Activated CD4-positive, alpha-beta memory T cell treated with anti-CD3 and anti-CD28 coated beads, Interleukin-2, amount 10 ng/mL, durations not matched to agents 7 days and 5 days (primary cell): ENCODE data around the gene SPON2. TPM values are rescaled to one million over a fixed set of nuclear protein-coding genes. Genes with fewer than 3 reads are reported as not detected.

Experiments
- CTCF ChIA-PET: fragments of 350-600 bp; sonication (Branson Sonifier 250); formaldehyde crosslinking; loops from one replicate; lab custom pipeline; 2021; ENCODE audit warnings: antibody characterized with exemption, inconsistent platforms; lab: Charles Lee
- POLR2A ChIA-PET: fragments of 350-600 bp; sonication (Branson Sonifier 250); formaldehyde crosslinking; loops from one replicate; lab custom pipeline; 2021; ENCODE audit warnings: antibody characterized with exemption; lab: Charles Lee
- DNase-seq: peaks from one replicate; pipeline ENCODE4 v3.0.0-alpha.2; 2020
- H3K27ac Mint-ChIP-seq: one replicate; pipeline ENCODE4 v1.8.0; 2021; ENCODE audit warnings: mild to moderate bottlenecking, mixed read lengths
- H3K27me3 Mint-ChIP-seq: one replicate; pipeline ENCODE4 v1.8.0; 2021; ENCODE audit warnings: mixed read lengths
- H3K36me3 Mint-ChIP-seq: one replicate; pipeline ENCODE4 v1.8.0; 2021; ENCODE audit warnings: low read depth, mixed read lengths
- H3K4me1 Mint-ChIP-seq: one replicate; pipeline ENCODE4 v1.8.0; 2021; ENCODE audit warnings: mixed read lengths
- H3K4me3 Mint-ChIP-seq: one replicate; pipeline ENCODE4 v1.8.0; 2021; ENCODE audit warnings: mild to moderate bottlenecking, mixed read lengths
- H3K9me3 Mint-ChIP-seq: one replicate; pipeline ENCODE4 v1.8.0; 2021; ENCODE audit warnings: mixed read lengths
- total RNA-seq, 2 experiments: library from RNA; stranded (reverse); gene quantifications; one replicate each; pipeline ENCODE4 v1.2.3, GENCODE V29; 2021

SPON2 gene
- total RNA-seq, 2 experiments from 2014 or later, result 22.8 to 24.6 TPM

DNA sequence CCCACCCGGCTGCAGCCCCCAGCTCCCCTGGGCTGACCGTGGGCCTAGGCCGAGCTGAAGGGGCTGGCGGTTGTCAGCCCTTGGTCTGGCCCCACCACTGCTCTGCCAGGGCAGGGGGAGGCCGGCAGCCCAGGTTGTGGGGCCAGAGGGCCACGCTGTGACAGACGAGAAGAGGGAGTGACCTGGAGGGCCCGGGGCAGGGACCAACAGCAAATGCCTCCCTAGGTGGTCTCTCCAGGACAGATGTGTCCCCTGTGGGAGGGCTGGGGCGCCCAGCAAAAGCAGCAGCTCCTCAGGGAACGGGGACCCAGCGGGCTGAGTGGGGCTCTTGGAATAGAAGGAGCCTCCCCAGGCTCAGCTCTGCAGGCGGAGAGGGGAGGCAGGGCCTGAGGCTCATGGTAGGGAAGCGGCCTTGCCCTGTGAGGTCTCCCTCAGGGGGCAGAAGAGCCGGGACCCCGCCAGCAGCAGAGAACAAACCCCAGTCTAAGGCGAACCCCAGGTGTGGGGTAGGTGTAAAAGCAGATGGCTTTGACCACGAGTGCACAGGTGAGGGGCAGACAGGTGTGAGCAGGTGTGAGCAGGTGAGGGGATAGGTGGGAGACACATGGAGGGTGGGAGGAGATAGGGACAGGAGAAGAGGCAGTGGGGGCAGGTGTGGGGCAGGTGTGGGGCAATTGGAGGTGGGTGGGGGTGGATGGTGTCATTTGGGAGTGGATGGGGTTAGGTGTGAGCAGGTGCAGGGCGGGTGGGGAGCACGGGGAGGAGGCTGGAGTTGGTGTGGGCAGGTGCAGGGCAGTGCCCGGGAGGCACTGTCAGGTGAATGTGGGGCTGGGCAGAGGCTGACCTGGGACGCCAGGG, 34.1 kb upstream of the SPON2 start:
- Mint-ChIP-seq H3K27me3 (no peaks in the 10 kb centered on the region), H3K4me3 (no peak overlapping the region), H3K36me3 (peaks cover 9% of the 10 kb centered on the region), H3K4me1 (peaks cover 36% of the 10 kb centered on the region), H3K9me3 (no peaks in the 10 kb centered on the region), H3K27ac (no peak overlapping the region)
- DNase-seq, result no peak
- ChIA-PET POLR2A (no interaction called here), CTCF (no interaction called here)

DNA sequence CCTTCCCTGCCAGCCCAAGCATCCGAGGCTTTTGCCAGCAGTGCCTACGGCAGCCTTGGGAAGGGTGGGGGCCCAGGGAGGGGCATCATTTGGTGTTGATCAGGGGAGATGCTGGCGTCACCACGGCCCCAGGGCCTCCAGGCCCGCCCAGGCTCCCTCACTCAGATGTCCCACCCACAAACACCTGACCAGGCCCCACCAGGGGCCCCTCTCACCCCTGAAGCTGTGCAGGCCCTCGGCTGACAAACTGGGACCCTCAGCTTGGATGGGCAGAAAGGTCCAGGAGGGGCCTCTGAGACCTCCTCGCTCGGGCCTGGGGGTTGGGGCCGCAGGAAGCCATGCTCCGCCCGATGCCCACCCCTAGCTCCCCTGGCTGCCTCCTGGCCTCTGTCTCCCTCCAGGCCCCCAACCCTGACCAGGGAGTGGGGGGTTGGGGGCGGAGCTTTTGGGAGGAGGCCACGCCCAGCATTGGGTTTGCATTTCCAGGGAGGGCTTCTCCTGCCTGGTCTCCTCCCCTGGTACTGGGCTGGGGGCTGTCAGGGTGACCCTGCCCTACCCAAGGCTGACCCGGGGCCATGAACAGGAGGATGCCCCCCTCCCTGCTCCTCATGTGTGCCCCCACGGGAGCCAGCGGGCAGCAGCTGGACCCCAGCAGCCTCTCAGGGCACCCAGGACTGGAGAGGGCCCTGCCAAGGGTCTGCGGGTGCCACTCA, 33.4 kb upstream of the SPON2 start:
- Mint-ChIP-seq H3K4me1 (peaks cover 39% of the 10 kb centered on the region), H3K27ac (no peak overlapping the region), H3K4me3 (no peak overlapping the region), H3K36me3 (peaks cover 5% of the 10 kb centered on the region), H3K9me3 (no peaks in the 10 kb centered on the region), H3K27me3 (no peaks in the 10 kb centered on the region)
- ChIA-PET POLR2A (no interaction called here), CTCF (interaction anchor here (2.6 kb wide), 1 partner anchor 11 kb away, joined by 10 read pairs; no protein-coding TSS in a partner anchor)
- no peak for DNase-seq

DNA sequence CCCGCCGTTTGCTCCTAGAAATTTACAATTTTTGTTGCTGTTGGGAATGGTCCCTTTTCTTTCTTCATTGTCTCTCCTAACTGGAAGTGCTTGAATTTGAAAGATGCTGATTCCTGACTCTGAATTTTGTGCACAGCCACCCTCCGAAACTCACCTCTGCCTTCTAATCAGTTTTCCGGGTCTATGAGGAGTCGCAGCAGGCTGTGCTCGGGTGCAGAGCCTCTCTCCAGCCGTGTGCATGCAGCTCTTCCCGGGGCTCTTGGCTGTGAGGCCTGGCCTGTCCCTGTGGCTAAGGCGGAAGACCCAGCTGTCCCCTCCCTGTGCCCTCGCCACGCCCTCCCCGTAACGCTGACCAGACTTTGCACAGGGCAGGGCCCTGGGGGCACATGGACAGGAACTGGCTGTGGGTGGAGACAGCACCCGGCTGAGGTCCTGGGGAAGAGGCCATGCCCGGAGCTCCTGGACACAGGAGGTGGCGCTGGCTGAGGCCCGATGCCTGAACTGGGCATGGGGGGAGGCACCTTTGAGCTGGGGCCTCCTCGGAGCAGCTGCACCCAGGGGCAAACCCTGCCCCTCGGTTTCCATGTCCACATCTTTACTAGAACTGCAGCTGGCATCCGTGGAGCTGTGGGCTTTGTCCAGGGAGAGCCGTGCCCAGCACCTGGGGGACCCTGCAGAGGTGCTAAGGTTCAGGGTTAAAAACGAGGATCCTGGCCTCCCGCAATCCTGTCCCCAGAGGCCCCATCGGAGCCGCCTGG, 32.6 kb upstream of the SPON2 start:
- ChIA-PET CTCF (interaction anchor here (2.6 kb wide), 1 partner anchor 12 kb away, joined by 10 read pairs; no protein-coding TSS in a partner anchor), POLR2A (no interaction called here)
- Mint-ChIP-seq H3K4me3 (no peak overlapping the region), H3K27me3 (no peaks in the 10 kb centered on the region), H3K36me3 (peaks cover 5% of the 10 kb centered on the region), H3K9me3 (no peaks in the 10 kb centered on the region), H3K27ac (peak overlapping the region; percentile 99), H3K4me1 (peaks cover 46% of the 10 kb centered on the region)
- DNase-seq, result peak; percentile 15

DNA sequence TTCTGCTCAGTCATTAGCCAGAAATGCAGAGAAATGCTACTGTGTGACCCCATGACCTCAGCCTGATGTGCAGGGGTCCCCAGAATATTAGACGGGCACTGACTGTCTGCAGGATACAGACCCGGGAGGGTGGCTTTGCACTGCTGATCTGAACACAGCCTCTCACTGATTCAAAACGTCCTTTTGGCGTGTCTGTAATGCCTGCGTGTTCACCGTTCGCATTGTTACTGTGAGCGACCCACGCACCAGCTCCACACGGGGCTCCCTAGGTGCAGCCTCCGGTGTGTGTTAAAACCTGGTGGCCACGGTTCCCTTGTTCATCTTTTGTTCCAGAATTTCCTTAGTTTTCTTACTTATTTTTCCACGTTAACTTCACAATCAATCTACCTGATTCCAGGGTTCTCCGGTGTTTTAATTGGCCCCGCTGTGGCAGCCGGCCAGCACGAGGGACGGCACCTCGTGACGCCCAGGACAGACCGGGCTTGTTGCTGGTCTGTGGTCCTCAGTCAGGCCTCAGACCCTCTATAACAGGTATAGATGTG, 32.0 kb upstream of the SPON2 start:
- Mint-ChIP-seq H3K4me3 (no peak overlapping the region), H3K9me3 (no peaks in the 10 kb centered on the region), H3K36me3 (peaks cover 5% of the 10 kb centered on the region), H3K27ac (peak overlapping the region; percentile 99), H3K4me1 (peaks cover 51% of the 10 kb centered on the region), H3K27me3 (no peaks in the 10 kb centered on the region)
- POLR2A ChIA-PET, result interaction anchor here (0.6 to 3.5 kb wide), 8 partner anchors 9 to 44 kb away, joined by 3 to 62 read pairs (median 4); partner anchors contain the start of gene CTBP1
- peak; percentile 14 for DNase-seq
- CTCF ChIA-PET, result interaction anchor here (0.7 to 3.1 kb wide), 7 partner anchors 13 to 73 kb away, joined by 3 to 29 read pairs (median 10); no protein-coding TSS in a partner anchor

DNA sequence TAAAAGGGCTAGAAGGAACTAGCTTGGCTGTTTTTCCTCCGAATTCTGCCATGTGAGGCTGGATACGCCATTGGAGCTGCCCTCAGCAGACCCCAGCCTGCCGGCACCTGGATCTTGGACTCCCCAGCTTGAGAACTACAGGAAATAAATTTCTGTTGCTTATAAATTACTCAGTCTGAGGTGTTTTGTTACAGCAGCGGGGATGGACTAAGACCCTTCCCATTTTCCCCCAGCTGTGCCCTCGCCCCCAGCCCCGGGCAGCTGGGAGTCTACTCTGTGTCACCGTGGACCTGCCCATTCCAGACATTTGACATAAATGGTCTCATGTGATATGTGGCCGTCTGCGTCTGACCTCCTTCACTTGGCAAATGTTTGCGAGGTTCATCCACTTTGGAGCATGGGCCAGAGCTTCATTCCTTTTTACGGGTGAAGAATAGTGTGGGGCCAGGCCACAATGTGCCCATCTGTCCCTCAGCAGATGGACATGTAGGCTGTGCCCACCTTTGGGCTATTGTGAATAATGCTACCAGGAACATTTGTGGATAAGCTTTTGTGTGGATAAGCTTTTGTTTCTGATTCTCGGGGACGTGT, 30.7 kb upstream of the SPON2 start:
- Mint-ChIP-seq H3K27me3 (no peaks in the 10 kb centered on the region), H3K27ac (peak overlapping the region; percentile 99), H3K9me3 (no peaks in the 10 kb centered on the region), H3K36me3 (peaks cover 6% of the 10 kb centered on the region), H3K4me3 (no peak overlapping the region), H3K4me1 (peaks cover 53% of the 10 kb centered on the region)
- peak; percentile 15 for DNase-seq
- ChIA-PET CTCF (interaction anchor here (0.8 to 3.1 kb wide), 10 partner anchors 14 to 149 kb away, joined by 3 to 29 read pairs (median 7); no protein-coding TSS in a partner anchor), POLR2A (interaction anchor here (1.0 to 3.5 kb wide), 15 partner anchors 10 to 518 kb away, joined by 3 to 62 read pairs (median 7); partner anchors contain the start of genes CTBP1, MAEA, TACC3 and TMEM129)

DNA sequence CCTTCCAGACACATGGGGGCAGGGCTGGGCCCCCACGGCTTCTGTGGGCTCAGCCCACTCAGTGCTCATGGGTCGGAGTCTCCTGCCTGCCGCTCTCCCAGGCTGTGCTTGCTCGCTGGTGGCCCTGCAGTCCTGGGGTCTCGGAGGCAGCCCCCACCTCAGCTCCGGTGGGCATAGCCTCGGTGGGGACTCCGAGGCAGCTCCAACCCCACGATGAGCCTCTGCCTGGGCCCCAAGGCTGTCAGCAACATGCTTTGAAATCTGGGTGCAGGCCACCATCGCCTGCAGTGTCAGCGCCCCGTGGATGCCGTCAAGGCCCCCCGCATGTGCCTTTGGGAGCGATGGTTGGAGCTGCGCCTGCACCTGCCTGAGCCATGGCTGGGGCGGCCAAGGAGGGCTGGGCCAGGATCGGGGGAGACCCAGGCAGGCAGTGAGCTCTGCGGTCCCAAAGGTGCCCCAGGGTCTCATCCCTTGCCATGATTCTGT, 30.2 kb upstream of the SPON2 start:
- no peak for DNase-seq
- Mint-ChIP-seq H3K4me3 (peak overlapping the region; percentile 79), H3K27me3 (no peaks in the 10 kb centered on the region), H3K9me3 (no peaks in the 10 kb centered on the region), H3K4me1 (peaks cover 53% of the 10 kb centered on the region), H3K27ac (peak overlapping the region; percentile 99), H3K36me3 (peaks cover 9% of the 10 kb centered on the region)
- ChIA-PET POLR2A (interaction anchor here (0.9 to 3.5 kb wide), 19 partner anchors 10 to 519 kb away, joined by 3 to 62 read pairs (median 4); partner anchors contain the start of genes CTBP1, MAEA, TACC3 and TMEM129), CTCF (interaction anchor here (0.8 to 3.1 kb wide), 10 partner anchors 14 to 150 kb away, joined by 3 to 29 read pairs (median 6); no protein-coding TSS in a partner anchor)

DNA sequence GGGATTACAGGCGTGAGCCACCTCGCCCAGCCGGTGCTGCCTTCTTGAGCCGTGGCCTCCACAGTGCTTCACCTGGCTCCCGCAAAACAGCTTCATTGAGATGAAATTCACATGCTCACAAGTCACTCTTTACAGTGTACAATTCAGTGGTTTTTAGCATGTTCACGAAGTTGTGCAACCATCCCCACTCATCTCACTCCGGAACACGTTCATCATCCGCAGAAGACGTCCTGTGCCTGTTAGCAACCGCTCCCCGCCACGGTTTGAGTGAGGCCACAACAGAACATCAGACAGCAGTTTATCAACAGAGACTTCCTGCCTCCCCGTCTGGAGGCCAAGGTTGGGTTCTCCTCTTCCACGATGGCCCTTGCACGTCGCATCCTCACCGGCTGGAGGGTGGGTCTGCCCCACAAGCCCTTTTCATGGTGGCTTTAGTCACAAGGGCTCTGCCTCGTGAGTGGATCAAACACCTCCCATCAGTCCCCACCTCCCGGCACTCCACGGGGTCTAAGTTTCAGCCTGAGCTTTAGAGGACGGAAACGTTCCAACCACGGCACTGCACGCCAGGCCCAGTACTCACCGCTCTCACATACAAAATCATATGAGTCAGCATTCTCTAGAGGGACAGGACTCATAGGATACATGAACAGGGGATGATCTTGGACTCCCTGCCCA, 29.6 kb upstream of the SPON2 start:
- Mint-ChIP-seq H3K27ac (peak overlapping the region; percentile 99), H3K27me3 (no peaks in the 10 kb centered on the region), H3K9me3 (no peaks in the 10 kb centered on the region), H3K4me3 (peak overlapping the region; percentile 79), H3K4me1 (peaks cover 56% of the 10 kb centered on the region), H3K36me3 (peaks cover 14% of the 10 kb centered on the region)
- DNase-seq, result peak; percentile 89
- ChIA-PET CTCF (interaction anchor here (0.7 to 3.1 kb wide), 9 partner anchors 15 to 71 kb away, joined by 3 to 29 read pairs (median 7); no protein-coding TSS in a partner anchor), POLR2A (interaction anchor here (0.7 to 3.5 kb wide), 20 partner anchors 10 to 513 kb away, joined by 3 to 62 read pairs (median 7); partner anchors contain the start of genes CTBP1, MAEA, SPON2 and UVSSA)

DNA sequence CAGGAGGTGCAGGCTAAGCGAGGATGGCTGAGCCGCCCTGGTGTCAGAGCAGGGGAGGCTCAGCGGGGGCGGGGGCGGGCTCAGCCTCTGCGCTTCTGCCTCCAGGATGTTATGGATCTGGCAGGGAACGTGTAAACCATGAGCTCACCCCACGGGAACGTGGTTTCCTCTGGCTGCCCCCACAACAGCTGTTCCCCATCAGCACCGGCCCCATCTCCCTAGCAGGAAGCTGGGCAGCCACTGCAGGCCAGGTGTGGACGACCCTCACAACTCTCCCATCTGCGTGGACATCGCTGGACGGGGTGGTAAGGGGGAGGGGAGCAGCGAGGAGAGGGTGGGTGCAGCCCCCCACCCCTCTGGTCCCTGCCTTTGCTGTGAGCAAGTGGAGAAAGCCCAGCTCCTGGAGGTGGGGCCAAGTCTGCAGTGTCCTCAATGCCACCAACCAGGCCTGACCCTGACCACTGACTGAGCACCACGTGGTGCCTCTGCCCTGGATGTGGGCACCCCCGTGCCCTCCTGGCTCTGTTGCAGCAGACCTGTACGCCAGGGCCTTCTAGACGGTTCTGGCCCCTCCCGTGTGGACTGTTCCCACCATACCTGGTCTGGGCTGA, 28.1 kb upstream of the SPON2 start:
- peaks cover 60% of the 10 kb centered on the region for H3K4me1 Mint-ChIP-seq
- peak overlapping the region; percentile 79 for H3K4me3 Mint-ChIP-seq
- H3K27ac Mint-ChIP-seq, result peak overlapping the region; percentile 99
- CTCF ChIA-PET, result no interaction called here
- no peaks in the 10 kb centered on the region for H3K27me3 Mint-ChIP-seq
- POLR2A ChIA-PET, result interaction anchor here (0.7 to 3.5 kb wide), 8 partner anchors 10 to 146 kb away, joined by 3 to 22 read pairs (median 3); partner anchors contain the start of genes MAEA and UVSSA
- no peaks in the 10 kb centered on the region for H3K9me3 Mint-ChIP-seq
- peak; percentile 20 for DNase-seq
- peaks cover 20% of the 10 kb centered on the region for H3K36me3 Mint-ChIP-seq

DNA sequence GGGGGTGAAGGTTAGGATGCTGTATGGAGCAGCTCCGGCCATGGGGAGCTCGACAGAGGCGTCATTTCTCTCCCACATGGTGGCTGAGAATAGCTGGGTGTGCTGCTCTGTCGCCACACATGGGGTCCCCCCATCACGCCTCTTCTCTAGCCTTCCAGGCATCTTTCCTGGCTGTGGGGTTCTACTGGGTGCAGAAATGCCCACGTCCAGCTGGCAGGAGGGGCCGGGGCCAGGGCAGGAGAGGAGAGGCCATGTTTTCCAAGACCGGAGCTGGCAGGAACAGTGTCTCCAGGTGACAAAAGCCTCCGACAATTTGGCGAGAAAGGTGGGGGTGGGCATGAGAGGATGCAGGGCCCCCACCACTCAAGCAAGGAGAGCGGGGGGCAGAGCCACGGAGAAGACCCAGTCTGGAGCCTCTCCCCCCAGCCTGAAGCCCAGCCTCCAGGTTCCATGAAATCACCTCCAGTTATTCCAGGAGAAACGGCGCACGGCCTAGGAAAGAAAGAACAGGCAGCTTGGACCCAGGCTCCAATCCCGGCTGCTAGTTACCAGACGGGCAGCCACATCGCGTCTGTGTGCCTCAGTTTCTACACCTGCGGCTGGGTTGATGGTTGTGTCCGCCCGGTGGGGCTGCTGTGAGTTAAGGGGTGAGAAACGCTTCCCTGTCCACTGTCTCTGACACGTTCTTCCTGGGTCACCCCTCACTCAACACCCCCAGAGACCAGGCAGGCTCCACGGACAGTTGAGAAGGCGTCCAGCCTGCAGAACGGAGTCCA, 27.4 kb upstream of the SPON2 start:
- POLR2A ChIA-PET, result interaction anchor here (0.7 to 1.5 kb wide), 7 partner anchors 9 to 147 kb away, joined by 3 to 4 read pairs (median 3); partner anchors contain the start of gene UVSSA
- DNase-seq, result peak; percentile 14
- no peaks in the 10 kb centered on the region for H3K9me3 Mint-ChIP-seq
- peaks cover 57% of the 10 kb centered on the region for H3K4me1 Mint-ChIP-seq
- peak overlapping the region; percentile 99 for H3K27ac Mint-ChIP-seq
- H3K27me3 Mint-ChIP-seq, result no peaks in the 10 kb centered on the region
- CTCF ChIA-PET, result interaction anchor here (1.0 kb wide), 1 partner anchor 32 kb away, joined by 4 read pairs; no protein-coding TSS in a partner anchor
- H3K36me3 Mint-ChIP-seq, result peaks cover 20% of the 10 kb centered on the region
- H3K4me3 Mint-ChIP-seq, result peak overlapping the region; percentile 79
